ENCODE data around the gene GRM5. TPM values are rescaled to one million over a fixed set of nuclear protein-coding genes. Genes with fewer than 3 reads are reported as not detected.

Gene GRM5
- total RNA-seq, 2 donors from 2014 or later, result 1.4 to 8.6 TPM

DNA sequence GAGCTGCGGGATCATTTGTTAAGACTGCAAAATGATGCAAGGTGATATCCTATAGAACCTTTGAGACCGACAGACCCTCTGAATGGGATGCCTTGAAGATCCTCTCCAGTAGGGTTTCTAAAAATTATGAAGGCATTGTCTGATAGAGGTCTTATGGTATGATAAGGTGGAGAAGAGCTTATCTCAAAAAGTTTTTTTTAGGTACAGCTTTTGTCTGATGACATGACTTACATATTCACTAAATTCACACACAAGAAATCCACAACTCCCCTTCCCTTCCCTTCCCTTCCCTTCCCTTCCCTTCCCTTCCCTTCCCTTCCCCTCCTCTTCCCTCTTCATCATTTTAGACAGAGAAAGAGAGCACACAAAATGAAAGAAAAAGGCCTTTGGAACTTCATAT, 609.8 kb downstream of the GRM5 start:
- ATAC-seq (ENCODE audit: insufficient number of reproducible peaks, low FRiP score, low read depth) (no peak), DNase-seq (ENCODE audit: low spot score) (no peak)
- no peaks in the 10 kb centered on the region for H3K27me3 ChIP-seq (replicated peaks; ENCODE audit: insufficient read depth)
- H3K4me1 ChIP-seq (ENCODE audit: control insufficient read depth in 1 of 2, low read depth in 2 of 2), result no peaks in the 10 kb centered on the region
- no peaks in the 10 kb centered on the region for H3K36me3 ChIP-seq
- H3K9me3 ChIP-seq, result peaks cover 3% of the 10 kb centered on the region
- no peak overlapping the region for H3K27ac ChIP-seq
- TF ChIP-seq, protein P1, sequence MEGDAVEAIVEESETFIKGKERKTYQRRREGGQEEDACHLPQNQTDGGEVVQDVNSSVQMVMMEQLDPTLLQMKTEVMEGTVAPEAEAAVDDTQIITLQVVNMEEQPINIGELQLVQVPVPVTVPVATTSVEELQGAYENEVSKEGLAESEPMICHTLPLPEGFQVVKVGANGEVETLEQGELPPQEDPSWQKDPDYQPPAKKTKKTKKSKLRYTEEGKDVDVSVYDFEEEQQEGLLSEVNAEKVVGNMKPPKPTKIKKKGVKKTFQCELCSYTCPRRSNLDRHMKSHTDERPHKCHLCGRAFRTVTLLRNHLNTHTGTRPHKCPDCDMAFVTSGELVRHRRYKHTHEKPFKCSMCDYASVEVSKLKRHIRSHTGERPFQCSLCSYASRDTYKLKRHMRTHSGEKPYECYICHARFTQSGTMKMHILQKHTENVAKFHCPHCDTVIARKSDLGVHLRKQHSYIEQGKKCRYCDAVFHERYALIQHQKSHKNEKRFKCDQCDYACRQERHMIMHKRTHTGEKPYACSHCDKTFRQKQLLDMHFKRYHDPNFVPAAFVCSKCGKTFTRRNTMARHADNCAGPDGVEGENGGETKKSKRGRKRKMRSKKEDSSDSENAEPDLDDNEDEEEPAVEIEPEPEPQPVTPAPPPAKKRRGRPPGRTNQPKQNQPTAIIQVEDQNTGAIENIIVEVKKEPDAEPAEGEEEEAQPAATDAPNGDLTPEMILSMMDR (IDR thresholded peaks at IDR 0.05), result no peak
- H3K4me3 ChIP-seq, result no peak overlapping the region

DNA sequence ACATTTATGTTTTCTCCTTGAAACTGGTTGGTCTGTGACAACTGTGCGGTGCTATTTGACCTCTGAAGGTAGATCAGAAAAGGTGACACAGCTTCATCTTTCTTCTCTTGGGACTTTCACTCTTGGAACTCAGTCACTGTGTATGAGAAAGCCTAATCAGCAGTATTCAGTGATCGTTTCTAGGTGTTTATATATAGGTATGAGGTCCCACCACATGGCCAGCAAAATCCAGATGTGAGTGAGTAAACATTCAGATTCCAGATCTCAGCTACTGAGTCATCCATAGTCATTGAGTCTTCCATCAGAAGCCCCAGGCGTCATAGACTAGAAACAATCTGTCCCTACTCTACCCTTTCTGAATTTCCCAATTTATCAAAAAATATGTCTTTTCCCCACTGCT, 610.9 kb downstream of the GRM5 start:
- no peaks in the 10 kb centered on the region for H3K27me3 ChIP-seq (replicated peaks; ENCODE audit: insufficient read depth)
- ATAC-seq (ENCODE audit: insufficient number of reproducible peaks, low FRiP score, low read depth) (no peak), DNase-seq (ENCODE audit: low spot score) (no peak)
- H3K27ac ChIP-seq, result no peak overlapping the region
- TF ChIP-seq, protein P1 (IDR thresholded peaks at IDR 0.05), result no peak
- H3K36me3 ChIP-seq, result no peaks in the 10 kb centered on the region
- H3K4me3 ChIP-seq, result no peak overlapping the region
- no peaks in the 10 kb centered on the region for H3K4me1 ChIP-seq (ENCODE audit: control insufficient read depth in 1 of 2, low read depth in 2 of 2)
- peaks cover 3% of the 10 kb centered on the region for H3K9me3 ChIP-seq

Other genes starting within 250 kb of the GRM5 start
- gene TYR, start 111.9 kb upstream of the GRM5 start, total RNA-seq, result not detected

Data from thoracic aorta (tissue), 2 donors.